Liver (tissue), 9 donors: ENCODE measurements around the gene BMP10. TPM values are rescaled to one million over a fixed set of nuclear protein-coding genes. Genes with fewer than 3 reads are reported as not detected.

Experiments
- DNase-seq: peaks from one replicate; pipeline ENCODE4 v3.0.0-alpha.2; 2017; ENCODE audit warnings: low spot score
- H3K27ac ChIP-seq, 2 donors: one replicate each; pipeline ENCODE4 v1.7.0; 2013; ENCODE audit warnings: inconsistent platforms in 2 of 2, low read length in 2 of 2, control low read depth in 1 of 2, low read depth in 1 of 2, mild to moderate bottlenecking in 1 of 2
- H3K27me3 ChIP-seq, 4 donors: one replicate each; pipeline versions ENCODE4 v1.6.1 to v1.7.0; 2013; ENCODE audit warnings: low read length in 3 of 4, inconsistent platforms in 1 of 4, mild to moderate bottlenecking in 1 of 4, moderate library complexity in 1 of 4; ENCODE audit not compliant: control insufficient read depth in 4 of 4, insufficient read depth in 4 of 4
- H3K36me3 ChIP-seq, 4 donors: one replicate each; pipeline versions ENCODE4 v1.6.1 to v1.7.0; 2013; ENCODE audit warnings: low read length in 3 of 4, mild to moderate bottlenecking in 3 of 4, low read depth in 1 of 4, moderate library complexity in 1 of 4; ENCODE audit not compliant: control insufficient read depth in 4 of 4, insufficient read depth in 3 of 4
- H3K4me1 ChIP-seq, 4 donors: one replicate each; pipeline versions ENCODE4 v1.6.1 to v1.7.0; 2013; ENCODE audit warnings: low read length in 3 of 4, mild to moderate bottlenecking in 3 of 4, moderate library complexity in 1 of 4; ENCODE audit not compliant: control insufficient read depth in 4 of 4, insufficient read depth in 4 of 4
- H3K4me3 ChIP-seq, 3 donors: one replicate each; pipeline versions ENCODE4 v1.6.1 to v1.7.0; 2013; ENCODE audit warnings: low read length in 3 of 3, control low read depth in 1 of 3, low read depth in 1 of 3, mild to moderate bottlenecking in 1 of 3
- H3K9ac ChIP-seq, 2 donors: one replicate each; pipeline ENCODE4 v1.7.0; 2013; ENCODE audit warnings: low read length in 2 of 2, mild to moderate bottlenecking in 2 of 2, moderate library complexity in 2 of 2, control low read depth in 1 of 2, low read depth in 1 of 2
- H3K9me3 ChIP-seq, 4 donors: one replicate each; pipeline versions ENCODE4 v1.6.1 to v1.7.0; 2013; ENCODE audit warnings: low read length in 3 of 4; ENCODE audit not compliant: control insufficient read depth in 4 of 4
- ATF3 ChIP-seq: IDR thresholded peaks from 2 replicates; pipeline ENCODE4 v1.6.1; 2016; ENCODE audit warnings: antibody characterized with exemption
- EGR1 ChIP-seq, 2 donors: IDR thresholded peaks; 2 replicates each; pipeline ENCODE4 v1.6.1; 2016 to 2018; ENCODE audit warnings: antibody characterized with exemption in 2 of 2, low read depth in 2 of 2
- FOXA1 ChIP-seq: IDR thresholded peaks from 2 replicates; pipeline ENCODE4 v1.6.1; 2016; ENCODE audit warnings: antibody characterized with exemption
- FOXA2 ChIP-seq: IDR thresholded peaks from 2 replicates; pipeline ENCODE4 v1.6.1; 2016; ENCODE audit warnings: antibody characterized with exemption
- GABPA ChIP-seq, 2 donors: IDR thresholded peaks in 1 of 2; conservative IDR thresholded peaks in 1 of 2; 2 replicates each; pipeline ENCODE4 v1.6.1; 2016; ENCODE audit warnings: antibody characterized with exemption in 2 of 2, mild to moderate bottlenecking in 1 of 2, moderate library complexity in 1 of 2
- HNF4A ChIP-seq, 2 donors: conservative IDR thresholded peaks; 2 replicates each; pipeline ENCODE4 v1.6.1; 2016; ENCODE audit warnings: antibody characterized with exemption in 2 of 2, mild to moderate bottlenecking in 2 of 2
- JUND ChIP-seq, 2 donors: IDR thresholded peaks; 2 replicates each; pipeline ENCODE4 v1.6.1; 2016; ENCODE audit warnings: antibody characterized with exemption in 2 of 2
- NR2F2 ChIP-seq: IDR thresholded peaks from 2 replicates; pipeline ENCODE4 v1.6.1; 2016; ENCODE audit warnings: antibody characterized with exemption
- RAD21 ChIP-seq, 2 donors: IDR thresholded peaks; 2 replicates each; pipeline ENCODE4 v1.6.1; 2016; ENCODE audit warnings: antibody characterized with exemption in 2 of 2, mild to moderate bottlenecking in 2 of 2
- REST ChIP-seq: IDR thresholded peaks from 2 replicates; pipeline ENCODE4 v1.6.1; 2016; ENCODE audit warnings: antibody characterized with exemption, mild to moderate bottlenecking
- RXRA ChIP-seq, 2 donors: IDR thresholded peaks; 2 replicates each; pipeline ENCODE4 v1.6.1; 2017 to 2018; ENCODE audit warnings: antibody characterized with exemption in 2 of 2, mild to moderate bottlenecking in 1 of 2
- SP1 ChIP-seq: IDR thresholded peaks from 2 replicates; pipeline ENCODE4 v1.6.1; 2018; ENCODE audit warnings: antibody characterized with exemption, mild to moderate bottlenecking
- TAF1 ChIP-seq: conservative IDR thresholded peaks from 2 replicates; pipeline ENCODE4 v1.6.1; 2016; ENCODE audit warnings: antibody characterized with exemption, mild to moderate bottlenecking
- YY1 ChIP-seq: IDR thresholded peaks from 2 replicates; pipeline ENCODE4 v1.6.1; 2016; ENCODE audit warnings: antibody characterized with exemption, mild to moderate bottlenecking
- WGBS: extraction: QIAGEN DNeasy Blood & Tissue Kit; methylation state at CpG from one replicate; pipeline ENCODE4 v1.1.7; 2013; 5-methylcytosine and 5-hydroxymethylcytosine counted together
- polyA plus RNA-seq, 2 donors: library from polyadenylated mRNA; stranded (reverse) in 1 of 2; unstranded in 1 of 2; fragments of 200-250 nt in 1 of 2; fragments of >200 nt in 1 of 2; fragmentation: Nextera tagmentation in 1 of 2; extraction: Ambion mirVana in 1 of 2; gene quantifications; one replicate each; pipeline versions ENCODE4 v1.2.1 to v1.2.3, GENCODE V29; 2013 to 2015
- total RNA-seq, 2 donors: library from RNA; depleted of rRNA; stranded (reverse); fragments of >200 nt; gene quantifications; one replicate each; pipeline ENCODE4 v1.2.3, GENCODE V29; 2014
- TF ChIP-seq, protein P1 (sequence below): IDR thresholded peaks from 2 replicates; pipeline ENCODE4 v1.6.1; 2016; ENCODE audit warnings: antibody characterized with exemption
- donor health status: healthy.
- donor health status: healthy.
- donor health status: healthy.
- donor health status: healthy.
- donor health status: healthy.

Gene BMP10
- total and polyA plus RNA-seq, 4 donors: 0.39 to 10.0 (median 8.7) TPM

DNA sequence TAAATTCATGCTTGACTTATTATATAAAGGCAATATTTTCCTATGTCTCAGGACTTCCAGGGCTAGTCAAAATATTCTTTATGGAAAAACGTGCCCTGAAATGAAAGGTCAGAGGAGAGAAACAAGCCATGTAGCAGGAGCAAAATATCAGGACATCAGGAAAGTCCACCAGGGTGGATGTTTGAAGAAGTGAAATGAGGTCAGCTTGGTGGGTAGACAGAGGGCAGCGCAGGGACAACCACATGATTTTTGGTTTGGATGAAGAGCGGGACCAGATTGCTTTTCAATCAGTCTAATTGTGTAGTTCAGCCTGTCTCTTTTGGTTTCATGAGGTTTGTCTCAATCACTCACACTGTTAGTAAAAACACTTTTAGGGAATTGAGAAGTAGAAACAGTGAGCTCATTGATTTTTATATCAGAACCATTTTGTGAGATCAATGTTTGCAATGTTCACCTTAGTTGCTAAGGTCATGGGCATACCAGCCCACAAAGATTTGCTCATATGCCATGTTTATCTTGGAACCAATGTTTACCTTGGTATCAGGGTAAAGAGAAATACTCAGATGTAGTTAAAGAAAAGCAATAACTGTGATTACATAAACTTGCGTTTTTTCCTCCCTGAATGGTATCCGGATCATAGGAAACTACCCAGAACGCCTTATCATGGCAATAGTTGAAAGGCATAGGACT, 49.4 kb upstream of the BMP10 start (continued):
- TF ChIP-seq SP1 (peak; percentile 75), YY1 (peak; percentile 70)

- TF ChIP-seq FOXA1 (no peak), TAF1 (no peak), HNF4A (conservative IDR thresholded peaks at IDR 0.05) (no peak), RAD21 (IDR thresholded peaks at IDR 0.05) (no peak), REST (no peak), EGR1 (IDR thresholded peaks at IDR 0.05; ENCODE audit: low read depth in 2 of 2) (no peak), SP1 (no peak), YY1 (no peak), ATF3 (no peak), RXRA (IDR thresholded peaks at IDR 0.05) (no peak), FOXA2 (no peak), GABPA (IDR thresholded peaks at IDR 0.05 in 1 of 2, conservative IDR thresholded peaks at IDR 0.05 in 1 of 2) (no peak), NR2F2 (no peak)
- TF ChIP-seq, protein P1, sequence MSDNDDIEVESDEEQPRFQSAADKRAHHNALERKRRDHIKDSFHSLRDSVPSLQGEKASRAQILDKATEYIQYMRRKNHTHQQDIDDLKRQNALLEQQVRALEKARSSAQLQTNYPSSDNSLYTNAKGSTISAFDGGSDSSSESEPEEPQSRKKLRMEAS: no peak
- H3K9ac ChIP-seq: no peak overlapping the region
- 94% methylated on average over 7 of the region's 7 CpGs for WGBS
- DNase-seq: no peak
- no peak overlapping the region for H3K27ac ChIP-seq
- no peak overlapping the region for H3K4me3 ChIP-seq
- H3K4me1 ChIP-seq: peaks cover 8 to 21% (median 8%) of the 10 kb centered on the region in 4 donors
- no peaks in the 10 kb centered on the region for H3K36me3 ChIP-seq
- H3K27me3 ChIP-seq: no peaks in the 10 kb centered on the region
- H3K9me3 ChIP-seq: no peaks in the 10 kb centered on the region
Observed at GRCh38 chr2:68918497-68918896, 47.3 kb upstream of the BMP10 start.

- Histone ChIP-seq H3K36me3 (no peaks in the 10 kb centered on the region), H3K27ac (no peak overlapping the region), H3K4me1 (peaks cover 8 to 21% (median 8%) of the 10 kb centered on the region in 4 donors), H3K27me3 (no peaks in the 10 kb centered on the region), H3K9me3 (no peaks in the 10 kb centered on the region), H3K4me3 (no peak overlapping the region), H3K9ac (no peak overlapping the region)
- DNase-seq: no peak
- WGBS: 38% methylated on average over 3 of the region's 3 CpGs
- TF ChIP-seq ATF3 (peak; percentile 49), HNF4A (conservative IDR thresholded peaks at IDR 0.05) (peak; percentile 15 to 31), SP1 (no peak), JUND (IDR thresholded peaks at IDR 0.05) (peak; percentile 91)
Observed at GRCh38 chr2:68917034-68917718, 46.0 kb upstream of the BMP10 start.
